ENCODE results near the gene ISLR2.
"Not testable (repeated sequence)": the region's sequence is repeated elsewhere in the genome, so short reads cannot be mapped to it uniquely, and the experiment has no call there.

Gene ISLR2, protein sequence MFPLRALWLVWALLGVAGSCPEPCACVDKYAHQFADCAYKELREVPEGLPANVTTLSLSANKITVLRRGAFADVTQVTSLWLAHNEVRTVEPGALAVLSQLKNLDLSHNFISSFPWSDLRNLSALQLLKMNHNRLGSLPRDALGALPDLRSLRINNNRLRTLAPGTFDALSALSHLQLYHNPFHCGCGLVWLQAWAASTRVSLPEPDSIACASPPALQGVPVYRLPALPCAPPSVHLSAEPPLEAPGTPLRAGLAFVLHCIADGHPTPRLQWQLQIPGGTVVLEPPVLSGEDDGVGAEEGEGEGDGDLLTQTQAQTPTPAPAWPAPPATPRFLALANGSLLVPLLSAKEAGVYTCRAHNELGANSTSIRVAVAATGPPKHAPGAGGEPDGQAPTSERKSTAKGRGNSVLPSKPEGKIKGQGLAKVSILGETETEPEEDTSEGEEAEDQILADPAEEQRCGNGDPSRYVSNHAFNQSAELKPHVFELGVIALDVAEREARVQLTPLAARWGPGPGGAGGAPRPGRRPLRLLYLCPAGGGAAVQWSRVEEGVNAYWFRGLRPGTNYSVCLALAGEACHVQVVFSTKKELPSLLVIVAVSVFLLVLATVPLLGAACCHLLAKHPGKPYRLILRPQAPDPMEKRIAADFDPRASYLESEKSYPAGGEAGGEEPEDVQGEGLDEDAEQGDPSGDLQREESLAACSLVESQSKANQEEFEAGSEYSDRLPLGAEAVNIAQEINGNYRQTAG

GRCh38 chr15:74130155-74130848 is at the start of gene ISLR2:
TSS of gene ISLR2 (plus strand) at chr15:74130586. CDS start at chr15:74132755, 2,169 bp downstream.
- no peak for TF ChIP-seq JUND (IDR thresholded peaks at IDR 0.05; ENCODE audit: low read depth)
- DNase-seq (ENCODE audit: low read depth in 1 of 2, low spot score in 1 of 2) = no peak
- in situ Hi-C loops (cut with HindIII; ENCODE audit: low pct_unique_long_range_greater_than_20kb, low sequenced_read_pairs) = no loop called here

DNA sequence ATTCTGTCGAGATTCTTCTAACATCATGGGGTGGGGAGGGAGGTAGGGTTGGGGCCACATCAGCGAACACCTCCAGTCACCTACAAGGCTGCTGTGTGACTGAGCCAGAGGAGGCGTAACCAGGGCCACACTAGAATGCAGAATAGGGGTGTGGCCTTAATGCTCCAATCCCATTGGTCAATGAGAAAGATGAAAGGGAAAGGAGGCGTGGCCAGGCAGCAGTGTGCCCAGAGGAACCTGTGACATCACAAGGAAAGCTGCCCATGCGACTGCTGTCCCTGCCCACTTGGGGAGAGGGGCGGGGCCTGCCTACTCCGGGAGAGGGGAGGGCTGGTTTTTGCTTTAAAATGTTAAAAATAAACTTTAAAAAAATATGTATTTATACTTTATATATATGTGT is 47.9 kb upstream of the ISLR2 start, which contains the start of gene GOLGA6A:
GOLGA6A (minus strand) TSS at position 101 of the 400 bp plus-strand sequence; CDS start at position 60, 41 bp downstream.
- in situ Hi-C loops (cut with HindIII; ENCODE audit: low pct_unique_long_range_greater_than_20kb, low sequenced_read_pairs); DNase-seq (ENCODE audit: low read depth in 1 of 2, low spot score in 1 of 2): not testable (repeated sequence)

- in situ Hi-C loops (cut with HindIII; ENCODE audit: low pct_unique_long_range_greater_than_20kb, low sequenced_read_pairs); DNase-seq (ENCODE audit: low read depth in 1 of 2, low spot score in 1 of 2): not testable (repeated sequence)
Measured at GRCh38 chr15:74094567-74094966, 35.8 kb upstream of the ISLR2 start.

DNA sequence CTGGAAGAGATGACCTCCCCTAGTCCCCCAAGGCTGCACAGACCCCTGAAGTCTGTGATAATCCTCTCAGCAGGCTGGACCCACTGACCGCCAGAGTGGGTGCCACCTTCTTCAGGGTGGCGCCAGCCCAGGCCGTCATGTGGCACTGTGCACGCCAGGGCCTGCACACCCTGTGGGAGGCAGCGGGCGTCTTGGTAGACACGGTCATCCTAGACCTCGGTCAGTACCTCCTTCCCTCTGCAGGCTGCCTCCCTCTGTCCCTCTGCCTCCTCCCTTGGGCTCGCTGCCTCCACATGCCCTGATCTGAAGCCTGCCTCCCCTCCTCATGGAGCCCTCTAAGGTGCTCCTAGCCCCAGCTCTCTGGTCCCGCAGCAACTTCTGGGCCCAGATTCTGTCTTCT is 34.8 kb upstream of the ISLR2 start:
- DNase-seq (ENCODE audit: low read depth in 1 of 2, low spot score in 1 of 2); in situ Hi-C loops (cut with HindIII; ENCODE audit: low pct_unique_long_range_greater_than_20kb, low sequenced_read_pairs): not testable (repeated sequence)

DNA sequence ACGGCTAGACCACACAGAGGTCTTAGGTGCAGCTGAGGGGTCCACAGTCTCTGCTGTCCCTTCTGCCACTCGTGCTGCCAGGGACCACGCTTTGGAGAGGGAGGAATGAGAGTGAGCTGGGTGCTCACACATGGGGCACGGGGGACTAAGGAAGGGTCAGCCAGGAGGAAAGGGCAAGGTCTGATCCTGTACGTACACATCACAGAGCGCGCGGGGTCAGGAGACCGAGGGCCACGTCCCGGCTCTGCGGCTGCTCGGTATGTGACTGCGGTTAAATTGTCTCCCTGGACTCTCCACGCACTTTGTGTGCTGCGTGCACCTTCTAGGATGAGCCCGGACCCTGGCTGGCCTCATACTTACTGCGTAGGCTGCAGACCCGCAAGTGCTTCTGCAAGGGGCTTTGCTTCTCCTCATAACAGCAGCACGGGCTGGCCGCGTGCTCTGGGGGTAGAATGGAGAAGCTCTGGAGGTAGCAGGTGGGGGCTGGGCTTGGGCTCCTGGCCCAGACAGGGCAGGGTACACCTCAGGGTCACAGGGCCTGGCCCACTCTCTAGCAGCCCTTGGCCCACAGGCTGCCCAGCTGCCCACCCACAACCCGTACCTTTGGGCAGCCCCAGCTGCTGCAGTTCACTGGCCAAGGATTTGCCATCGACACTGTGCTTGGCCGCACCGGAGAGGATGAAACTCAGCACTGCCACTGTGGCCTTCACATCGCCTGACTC is 33.5 kb upstream of the ISLR2 start:
- DNase-seq (ENCODE audit: low read depth in 1 of 2, low spot score in 1 of 2); in situ Hi-C loops (cut with HindIII; ENCODE audit: low pct_unique_long_range_greater_than_20kb, low sequenced_read_pairs): not testable (repeated sequence)

GRCh38 chr15:74099963-74100733 is 30.2 kb upstream of the ISLR2 start:
- in situ Hi-C loops (cut with HindIII; ENCODE audit: low pct_unique_long_range_greater_than_20kb, low sequenced_read_pairs) = not testable (repeated sequence)
- DNase-seq (ENCODE audit: low read depth in 1 of 2, low spot score in 1 of 2) = peak in 1 of 2 experiments; percentile 92

DNA sequence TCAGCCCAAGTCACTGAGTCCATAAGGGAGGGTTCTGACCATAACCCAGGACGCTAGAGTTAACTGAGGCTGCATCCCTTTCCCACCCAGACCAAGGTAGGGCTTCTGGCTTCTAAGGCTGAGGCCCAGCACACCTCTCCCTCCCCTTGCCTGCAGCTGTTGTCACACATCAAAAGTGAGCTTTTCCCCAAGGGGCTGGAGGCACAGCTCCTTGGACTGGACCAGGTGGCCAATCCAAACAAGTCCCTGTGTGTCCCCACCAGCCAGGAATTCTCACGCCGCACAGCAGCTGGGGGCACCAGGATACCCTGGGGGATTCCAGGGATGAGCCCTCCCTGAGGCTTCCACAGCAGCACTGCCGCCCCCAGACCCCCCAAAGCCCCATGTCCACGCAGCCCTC is 22.3 kb upstream of the ISLR2 start:
- in situ Hi-C loops (cut with HindIII; ENCODE audit: low pct_unique_long_range_greater_than_20kb, low sequenced_read_pairs) = no loop called here
- DNase-seq (ENCODE audit: low read depth in 1 of 2, low spot score in 1 of 2) = no peak
- TF ChIP-seq JUND (IDR thresholded peaks at IDR 0.05; ENCODE audit: low read depth) = no peak

DNA sequence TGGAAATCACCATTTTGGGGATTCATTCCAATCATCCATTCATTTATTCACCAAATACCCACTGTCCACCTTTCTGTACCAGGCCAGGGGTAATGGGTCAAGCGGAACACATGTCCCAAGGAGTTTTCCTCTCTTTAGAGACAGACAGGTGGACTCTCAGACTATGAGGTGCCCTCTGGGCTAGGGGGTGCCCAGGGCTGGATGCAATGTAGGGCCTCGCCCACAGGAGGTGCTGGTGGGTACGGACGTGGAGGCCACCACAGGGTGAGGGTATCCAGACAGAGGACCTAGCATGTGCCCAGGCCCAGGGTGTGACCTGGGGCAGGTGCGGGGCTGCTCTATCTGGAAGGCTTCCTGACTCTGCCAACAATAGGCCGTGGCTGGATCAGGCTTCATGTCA is 21.8 kb upstream of the ISLR2 start:
- in situ Hi-C loops (cut with HindIII; ENCODE audit: low pct_unique_long_range_greater_than_20kb, low sequenced_read_pairs); DNase-seq (ENCODE audit: low read depth in 1 of 2, low spot score in 1 of 2): not testable (repeated sequence)

DNA sequence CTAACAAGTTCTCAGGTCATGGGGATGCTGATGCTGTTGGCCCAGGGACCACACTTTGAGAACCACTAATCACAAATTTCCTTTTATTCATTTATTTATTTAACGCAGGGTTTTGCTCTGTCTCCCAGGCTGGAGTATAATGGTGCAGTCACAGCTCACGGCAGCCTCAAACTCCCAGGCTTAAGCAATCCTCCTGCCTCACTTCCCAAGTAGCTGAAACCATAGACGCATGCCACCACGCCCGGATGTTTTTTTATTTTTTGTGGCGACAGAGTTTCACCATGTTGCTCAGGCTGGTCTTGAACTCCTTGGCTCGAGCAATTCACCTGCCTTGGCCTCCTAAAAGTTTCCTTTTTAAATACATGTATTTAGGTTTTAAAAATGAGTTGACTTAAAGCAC is 20.7 kb upstream of the ISLR2 start:
- no peak for TF ChIP-seq JUND (IDR thresholded peaks at IDR 0.05; ENCODE audit: low read depth)
- no peak for DNase-seq (ENCODE audit: low read depth in 1 of 2, low spot score in 1 of 2)
- in situ Hi-C loops (cut with HindIII; ENCODE audit: low pct_unique_long_range_greater_than_20kb, low sequenced_read_pairs) = no loop called here

DNA sequence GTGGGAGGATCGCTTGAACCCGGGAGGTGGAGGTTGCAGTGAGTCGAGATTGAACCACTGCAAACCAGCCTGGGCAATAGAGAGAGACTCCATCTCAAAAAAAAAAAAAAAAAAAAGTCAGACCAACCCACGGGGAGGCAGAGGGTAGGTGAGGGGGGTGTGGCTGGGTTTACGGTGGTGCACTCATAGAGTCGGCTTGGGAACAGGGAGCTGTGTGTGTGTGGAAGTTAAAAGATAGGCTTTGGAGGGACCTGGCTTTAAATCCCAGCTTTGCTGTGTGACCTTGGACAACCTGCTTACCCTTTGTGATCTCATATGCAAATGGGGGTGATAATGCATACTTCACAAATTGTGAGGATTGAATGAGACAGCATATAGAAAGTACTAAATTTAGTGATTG is 10.0 kb upstream of the ISLR2 start:
- TF ChIP-seq JUND (IDR thresholded peaks at IDR 0.05; ENCODE audit: low read depth) = no peak
- no peak for DNase-seq (ENCODE audit: low read depth in 1 of 2, low spot score in 1 of 2)
- in situ Hi-C loops (cut with HindIII; ENCODE audit: low pct_unique_long_range_greater_than_20kb, low sequenced_read_pairs) = no loop called here

GRCh38 chr15:74121039-74121438 is 9.3 kb upstream of the ISLR2 start:
- TF ChIP-seq JUND (IDR thresholded peaks at IDR 0.05; ENCODE audit: low read depth) = no peak
- DNase-seq (ENCODE audit: low read depth in 1 of 2, low spot score in 1 of 2) = no peak
- in situ Hi-C loops (cut with HindIII; ENCODE audit: low pct_unique_long_range_greater_than_20kb, low sequenced_read_pairs) = no loop called here

DNA sequence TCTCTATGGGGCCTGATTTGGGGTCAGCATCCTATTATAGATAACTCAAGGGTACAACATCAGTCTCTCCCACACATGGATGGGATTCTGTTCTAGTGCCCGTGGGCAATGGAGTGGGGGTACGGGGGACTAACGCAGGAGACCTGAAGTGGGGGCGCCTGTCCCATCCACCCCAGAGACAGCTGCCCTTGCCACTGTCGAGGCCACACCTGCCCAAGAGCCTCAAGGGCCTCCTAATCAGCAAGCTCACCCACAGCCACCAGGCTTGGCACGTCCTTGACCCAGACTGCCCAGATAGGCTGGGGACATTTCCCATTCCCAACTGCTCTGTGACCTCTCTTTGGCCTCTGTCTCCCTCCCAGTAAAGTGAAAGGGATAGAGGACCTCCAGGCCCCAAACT is 8.5 kb upstream of the ISLR2 start:
- TF ChIP-seq JUND (IDR thresholded peaks at IDR 0.05; ENCODE audit: low read depth) = no peak
- in situ Hi-C loops (cut with HindIII; ENCODE audit: low pct_unique_long_range_greater_than_20kb, low sequenced_read_pairs) = no loop called here
- no peak for DNase-seq (ENCODE audit: low read depth in 1 of 2, low spot score in 1 of 2)

Data from T47D (cell line).